ENCODE data around the gene TNFRSF19.
A peak's percentile ranks its signal among the peaks of the same experiment; 100 is the strongest.

TNFRSF19 gene

DNA sequence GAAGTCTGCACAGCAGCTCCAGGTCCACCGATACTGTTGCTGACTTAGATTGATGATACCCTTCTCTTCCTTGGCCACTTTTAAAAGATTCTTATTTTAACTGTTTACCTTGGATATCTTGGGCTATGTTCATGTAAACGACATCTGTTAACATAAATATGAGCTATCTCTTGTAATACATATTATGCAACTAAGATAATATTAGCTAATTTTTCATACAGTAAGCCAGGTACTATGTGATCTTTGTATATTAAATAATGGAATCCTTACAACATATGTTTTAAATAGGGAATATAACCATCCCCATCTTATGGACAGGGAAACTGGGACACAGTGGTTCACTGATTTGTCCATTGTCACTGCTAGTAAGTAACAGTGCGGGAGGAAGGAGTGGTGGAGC lies 37.9 kb downstream of the TNFRSF19 start:
- DNase-seq (ENCODE audit: low spot score): no peak

DNA sequence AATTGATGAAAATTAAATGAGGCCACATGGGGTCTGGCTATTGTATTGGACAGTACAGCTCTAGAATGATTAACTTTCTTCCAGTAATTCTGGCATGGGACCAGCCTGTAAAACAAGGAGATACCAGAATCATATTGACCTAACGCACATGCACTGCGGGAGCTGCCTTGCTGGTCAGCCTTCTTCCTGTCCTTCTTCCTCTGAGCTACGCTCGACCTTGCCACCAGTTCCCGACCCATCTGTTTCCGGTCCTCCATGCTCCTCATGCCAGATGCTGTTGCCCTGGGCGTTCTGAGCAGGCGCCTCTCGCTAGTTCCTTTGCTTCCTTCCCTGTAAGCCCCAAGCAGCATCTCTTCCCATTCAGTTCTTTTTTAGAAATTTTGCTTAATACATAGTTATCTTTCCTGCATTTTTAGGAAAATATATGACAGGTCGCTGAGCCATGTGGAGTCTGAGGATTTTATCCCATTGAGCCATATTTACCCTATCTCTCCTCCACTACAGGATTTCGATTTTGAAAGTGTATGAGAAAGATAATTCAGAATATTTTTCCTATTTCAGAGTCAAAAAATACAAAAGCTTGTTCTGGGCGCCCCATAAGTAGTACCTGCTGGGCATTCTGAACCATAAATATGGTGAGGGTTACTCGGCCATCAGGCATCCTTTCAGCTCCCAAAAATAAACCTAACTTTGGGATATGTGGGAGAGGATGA lies 38.6 kb downstream of the TNFRSF19 start:
- no peak for DNase-seq (ENCODE audit: low spot score)

DNA sequence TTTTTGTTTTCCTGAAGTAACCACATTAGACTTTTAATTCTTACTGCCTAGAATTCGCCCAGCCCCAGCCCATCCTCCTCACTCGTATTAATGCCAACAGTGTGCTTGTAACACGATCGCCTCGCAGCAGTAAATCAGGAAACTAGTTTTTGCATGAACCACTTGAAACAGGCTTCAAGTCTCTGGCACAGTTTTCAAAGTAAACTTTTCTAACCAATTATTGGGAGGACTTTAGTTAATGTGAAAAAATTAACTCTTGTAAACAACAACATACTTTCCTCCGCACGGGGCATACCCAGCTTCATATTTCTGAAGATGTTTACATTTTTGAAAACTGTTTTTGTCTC lies 39.2 kb downstream of the TNFRSF19 start:
- DNase-seq (ENCODE audit: low spot score): no peak

DNA sequence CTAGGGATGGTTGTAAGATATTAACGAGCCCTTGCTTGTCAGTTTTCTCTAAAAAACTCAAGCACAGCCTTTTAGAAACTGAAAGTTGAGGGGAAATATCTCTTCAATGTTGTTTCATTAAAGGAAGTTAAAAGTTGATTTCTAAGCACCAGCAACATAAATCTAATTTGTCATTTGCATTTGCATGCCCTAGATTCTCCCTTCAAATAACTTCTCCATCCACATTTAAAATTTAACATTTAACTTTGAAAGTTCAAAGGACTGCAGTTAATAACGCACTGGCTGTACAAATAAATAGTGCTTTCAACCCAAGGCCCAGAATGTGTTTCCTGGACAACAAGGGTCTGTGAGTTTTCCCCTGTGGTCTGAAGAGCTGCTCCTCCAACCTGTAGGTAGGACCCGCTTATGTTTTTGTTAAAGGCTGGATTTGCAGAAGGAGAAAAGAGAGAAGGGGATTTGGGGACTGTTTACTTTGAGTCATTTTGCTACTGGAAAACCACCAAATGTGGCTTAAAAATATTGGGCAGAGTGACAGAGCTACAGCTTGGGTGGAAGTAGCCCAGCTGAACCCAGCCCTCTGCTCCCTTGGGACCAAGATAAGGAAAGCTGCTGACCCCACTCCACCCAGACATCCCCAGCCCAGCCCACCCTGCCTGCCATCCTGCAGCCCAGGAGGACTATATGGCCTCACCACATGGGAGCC lies 39.8 kb downstream of the TNFRSF19 start:
- no peak for DNase-seq (ENCODE audit: low spot score)

DNA sequence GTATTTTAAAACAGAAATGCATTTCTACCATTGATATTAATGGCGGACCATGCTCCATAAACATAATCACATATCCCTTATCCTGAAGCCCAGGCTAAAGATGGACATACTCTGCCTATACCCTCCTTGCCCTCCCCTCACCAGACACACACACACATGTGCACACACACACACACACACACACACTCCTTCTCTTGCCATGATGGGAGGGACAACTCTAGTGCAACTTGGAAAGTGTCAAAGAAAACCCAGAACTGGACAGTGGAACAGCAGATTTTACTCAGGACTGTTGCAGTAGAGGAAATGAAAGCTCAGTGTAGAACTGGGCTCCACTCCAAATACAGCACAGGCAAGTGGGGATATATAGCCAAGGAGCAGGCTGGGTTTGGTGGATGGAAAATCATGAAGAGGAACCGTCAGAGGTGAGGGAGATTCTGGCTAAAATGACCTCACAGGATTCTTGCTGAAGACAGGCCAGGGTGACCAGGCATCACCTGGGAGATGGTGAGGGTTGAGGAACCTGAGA lies 40.8 kb downstream of the TNFRSF19 start:
- DNase-seq (ENCODE audit: low spot score): no peak

DNA sequence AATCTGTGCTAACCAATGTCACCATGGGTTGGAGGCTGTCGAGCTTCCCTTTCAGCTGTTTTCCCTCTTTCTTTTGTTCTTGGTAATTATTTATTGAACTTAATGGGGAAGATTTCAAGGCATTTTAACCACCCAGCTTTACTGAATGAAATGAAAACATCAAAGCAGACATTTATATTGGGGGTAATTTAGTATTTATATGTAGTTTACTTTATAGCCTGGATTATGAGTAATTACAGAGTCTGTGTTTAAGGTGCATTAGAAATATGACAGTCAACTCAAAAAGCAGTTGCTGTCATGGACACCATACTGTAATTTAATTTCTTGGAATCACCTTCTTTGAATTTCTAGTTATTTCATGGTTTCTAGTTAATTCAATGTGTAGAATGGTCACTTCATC lies 42.0 kb downstream of the TNFRSF19 start:
- no peak for DNase-seq (ENCODE audit: low spot score)

DNA sequence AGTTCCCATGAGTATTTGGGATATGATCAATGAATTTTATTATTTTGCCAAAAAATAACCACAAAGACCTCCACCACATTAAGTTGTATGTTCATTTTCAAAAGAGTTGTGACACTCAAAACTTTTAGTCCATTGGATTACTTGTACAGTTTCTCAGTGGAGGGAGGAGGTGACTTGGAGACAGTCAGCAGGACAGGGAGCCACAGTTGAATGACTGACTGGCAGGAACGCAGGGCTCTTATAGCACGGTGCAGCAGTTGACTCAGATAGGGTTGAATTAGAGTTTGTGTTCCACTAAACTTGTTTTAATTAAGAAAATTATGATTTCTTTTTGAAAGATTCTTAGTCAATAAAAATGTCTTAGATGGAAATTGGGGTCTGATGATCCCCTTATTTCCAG lies 42.5 kb downstream of the TNFRSF19 start:
- DNase-seq (ENCODE audit: low spot score): no peak

DNA sequence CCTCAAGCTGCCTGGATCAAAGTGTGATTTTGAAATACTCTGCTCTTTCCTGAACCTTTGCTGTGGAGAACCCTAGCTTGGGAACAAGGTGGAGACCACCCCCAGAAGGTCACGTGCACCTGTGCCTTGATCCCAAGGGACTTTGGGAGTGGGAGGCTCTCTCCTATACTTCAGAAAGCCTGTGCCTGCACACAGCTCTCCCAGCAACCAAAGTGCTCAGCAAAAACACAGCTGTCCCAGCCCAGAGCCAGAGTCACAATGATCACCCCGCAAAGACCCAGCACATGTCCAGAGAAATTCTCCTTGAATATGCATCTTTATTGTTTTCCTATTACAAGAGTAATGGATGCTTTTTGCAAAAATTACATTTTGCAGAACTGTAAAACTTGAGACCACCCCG lies 43.4 kb downstream of the TNFRSF19 start:
- DNase-seq (ENCODE audit: low spot score): no peak

DNA sequence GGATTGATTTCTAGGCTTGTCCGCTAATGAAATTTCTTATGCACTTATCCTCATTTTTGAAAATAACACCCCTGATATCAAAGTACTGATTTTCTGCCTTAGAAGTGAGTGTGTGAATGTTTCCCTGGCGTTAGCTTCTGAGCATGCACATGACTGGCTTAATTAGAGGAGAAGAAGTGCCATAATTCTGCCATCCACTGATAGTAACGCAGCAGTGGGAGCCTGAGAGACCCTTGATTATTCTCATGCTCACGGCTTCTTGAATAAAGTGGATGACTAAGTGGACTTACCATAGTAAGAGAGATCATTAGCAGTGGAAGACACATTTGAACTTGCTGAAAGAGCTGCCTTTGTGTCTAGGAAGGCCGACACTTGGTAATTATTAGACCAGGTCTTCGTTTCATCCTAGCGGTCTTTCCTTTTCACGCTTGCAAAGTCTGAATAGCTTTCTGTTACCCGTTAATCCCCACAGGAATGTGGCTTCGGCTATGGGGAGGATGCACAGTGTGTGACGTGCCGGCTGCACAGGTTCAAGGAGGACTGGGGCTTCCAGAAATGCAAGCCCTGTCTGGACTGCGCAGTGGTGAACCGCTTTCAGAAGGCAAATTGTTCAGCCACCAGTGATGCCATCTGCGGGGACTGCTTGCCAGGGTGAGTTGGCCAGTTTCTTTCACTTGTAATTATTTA lies 45.3 kb downstream of the TNFRSF19 start:
- no peak for DNase-seq (ENCODE audit: low spot score)

DNA sequence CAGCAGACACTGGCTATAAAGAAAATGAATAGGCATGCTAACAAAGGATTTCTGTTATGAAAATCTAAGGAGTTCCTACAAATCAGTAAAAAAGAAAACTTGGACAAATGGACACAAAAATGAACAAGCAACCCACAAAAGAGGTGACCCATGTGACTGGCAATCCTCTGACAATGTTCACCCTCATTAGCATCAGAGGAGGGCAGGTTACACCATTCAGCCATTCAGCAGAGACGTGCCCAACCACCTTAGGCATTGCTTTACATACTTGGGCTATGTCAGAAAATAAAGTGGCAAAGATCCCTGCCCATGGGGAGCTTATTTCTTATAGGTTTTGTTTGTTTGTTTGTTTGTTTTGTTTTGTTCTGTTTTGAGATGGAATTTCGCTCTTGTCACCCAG lies 46.0 kb downstream of the TNFRSF19 start:
- no peak for DNase-seq (ENCODE audit: low spot score)

DNA sequence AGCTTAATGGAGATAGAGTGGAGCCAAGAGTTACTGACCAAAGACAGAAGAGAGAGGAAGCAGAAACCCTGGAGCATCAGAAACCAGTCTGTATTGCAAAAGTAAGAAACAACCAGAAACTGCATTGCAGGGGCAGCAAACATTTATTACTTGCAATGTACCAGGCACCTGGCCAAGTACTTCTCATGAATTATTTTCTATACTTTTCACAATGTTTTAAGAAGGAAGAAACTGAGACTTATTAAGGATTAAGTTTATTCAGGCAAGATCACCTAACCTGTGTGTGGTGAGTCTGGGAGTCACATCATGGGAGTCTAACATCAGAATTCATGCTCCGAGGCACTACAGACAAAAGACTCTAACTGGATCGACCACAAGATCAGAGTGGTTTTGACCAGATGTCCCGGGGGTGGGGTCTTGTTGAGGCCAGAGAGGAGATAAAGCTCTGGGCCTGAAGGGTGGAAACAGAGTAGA lies 47.4 kb downstream of the TNFRSF19 start:
- no peak for DNase-seq (ENCODE audit: low spot score)

DNA sequence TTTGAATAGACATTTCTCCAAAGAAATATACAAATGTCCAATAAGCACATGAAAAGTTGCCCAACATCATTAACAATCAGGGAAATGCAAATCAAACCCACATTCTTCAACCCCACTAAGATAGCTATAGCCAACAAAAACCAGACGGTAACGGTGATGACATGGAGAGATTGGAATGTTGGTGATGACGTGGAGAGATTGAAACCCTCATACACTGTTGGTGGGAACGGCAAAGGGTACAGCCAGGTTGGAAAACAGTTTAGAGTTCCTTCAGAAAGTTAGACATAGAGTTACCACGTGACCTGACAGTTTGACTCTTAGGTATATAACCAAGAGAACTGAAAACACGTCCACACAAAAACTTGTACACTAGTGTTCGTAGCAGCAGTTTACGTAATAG lies 48.1 kb downstream of the TNFRSF19 start:
- peak; percentile 38 for DNase-seq (ENCODE audit: low spot score)

DNA sequence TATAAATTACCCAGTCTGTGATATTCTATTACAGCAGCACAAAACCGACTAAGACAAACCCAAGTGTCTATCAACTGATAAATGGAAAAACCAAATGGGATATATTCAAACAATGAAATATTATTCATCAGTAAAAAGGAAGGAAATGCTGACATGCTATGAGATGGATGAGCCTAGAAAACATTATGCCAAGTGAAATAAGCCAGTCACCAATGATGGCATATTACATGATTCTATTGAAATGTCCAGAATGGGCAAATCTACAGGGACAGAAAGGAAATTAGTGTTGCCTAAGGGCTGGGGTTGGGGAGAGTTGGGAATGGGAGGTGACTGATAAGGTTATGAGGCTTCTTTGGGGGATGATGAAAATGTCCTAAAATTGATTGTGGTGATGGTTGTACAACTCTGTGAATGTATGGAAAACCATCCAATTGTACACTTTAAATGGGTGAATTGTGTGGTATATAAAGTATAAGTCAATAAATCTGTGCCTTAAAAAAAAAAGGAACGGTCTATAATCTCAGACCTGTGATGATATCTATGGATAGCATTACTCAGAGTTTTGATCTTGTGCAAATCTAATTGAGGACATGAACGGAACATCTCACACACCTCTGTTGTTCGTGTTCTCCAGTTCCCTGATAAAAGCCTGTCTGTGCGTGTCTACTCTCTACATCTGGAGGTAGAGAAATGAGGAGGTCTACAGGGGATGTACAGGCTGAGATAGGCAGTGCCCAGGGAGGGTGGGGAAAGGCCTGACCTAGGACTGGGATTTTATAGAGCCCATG lies 49.0 kb downstream of the TNFRSF19 start:
- DNase-seq (ENCODE audit: low spot score): no peak

DNA sequence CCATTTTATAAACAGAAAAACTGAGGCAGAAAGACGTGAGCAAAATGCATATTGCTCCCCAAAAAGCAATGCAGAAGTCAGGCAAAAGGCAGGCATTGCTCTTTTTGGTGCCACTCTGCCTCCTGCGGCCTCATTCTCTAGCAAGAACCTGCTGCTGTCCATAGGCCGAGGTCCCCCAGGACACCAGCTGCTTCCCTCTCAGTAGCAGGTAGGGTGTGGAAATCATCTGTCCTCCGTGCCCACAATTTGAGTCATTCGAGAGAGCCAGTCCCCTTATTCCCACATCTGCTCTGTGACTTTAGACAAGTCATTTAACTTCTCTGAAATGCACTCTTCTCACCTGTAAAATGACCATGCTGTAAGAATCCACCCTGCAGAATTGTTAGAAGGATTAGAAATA lies 50.0 kb downstream of the TNFRSF19 start:
- DNase-seq (ENCODE audit: low spot score): no peak

DNA sequence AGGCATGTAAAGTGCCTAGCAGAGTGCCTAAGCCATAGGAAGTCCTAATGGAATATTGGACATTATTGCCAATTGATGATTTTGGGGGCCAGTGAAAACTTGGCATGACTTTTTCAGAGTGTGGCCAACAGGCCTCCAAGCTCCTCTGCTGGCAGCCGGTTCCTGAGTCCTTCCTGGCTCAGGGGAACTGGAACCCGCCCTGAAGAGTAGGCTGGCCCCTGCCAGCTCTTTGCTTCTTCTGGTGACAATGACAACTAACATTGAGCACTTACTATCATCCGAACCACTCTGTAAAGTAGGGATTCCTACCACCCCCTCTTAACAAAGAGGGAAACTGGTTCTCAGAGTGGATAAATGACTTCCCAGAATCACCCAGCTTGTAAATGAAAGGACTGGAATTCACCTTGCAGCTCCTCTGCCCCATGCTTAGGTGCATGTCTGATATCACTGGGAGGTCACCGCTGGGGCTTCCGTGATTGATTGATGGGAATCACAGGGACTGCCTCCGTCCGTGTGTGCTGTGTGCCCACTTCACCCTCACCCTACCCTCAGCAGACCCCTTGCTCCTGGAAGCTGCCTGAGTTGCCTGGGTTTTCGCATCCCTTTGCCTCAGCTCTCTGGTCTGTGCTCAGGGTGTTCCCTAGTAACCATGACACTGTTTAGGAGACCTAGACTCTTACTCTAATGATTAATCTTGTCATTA lies 50.6 kb downstream of the TNFRSF19 start:
- DNase-seq (ENCODE audit: low spot score): no peak

DNA sequence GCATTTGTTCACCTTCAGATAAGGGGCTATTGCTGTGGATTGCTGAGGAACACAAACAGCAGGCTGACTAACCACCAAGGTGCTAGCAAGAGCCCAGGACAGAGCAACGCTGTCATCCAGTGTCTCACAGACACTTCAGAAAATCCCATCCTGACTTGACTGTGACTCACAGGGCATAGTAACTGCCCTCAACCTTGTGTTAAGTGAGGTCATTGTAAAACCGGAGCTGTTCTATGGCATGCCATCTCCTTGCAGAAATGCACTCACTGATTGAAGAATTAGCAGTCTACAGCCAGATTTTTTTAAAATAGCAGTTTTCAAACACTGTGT lies 51.1 kb downstream of the TNFRSF19 start:
- DNase-seq (ENCODE audit: low spot score): peak; percentile 12

DNA sequence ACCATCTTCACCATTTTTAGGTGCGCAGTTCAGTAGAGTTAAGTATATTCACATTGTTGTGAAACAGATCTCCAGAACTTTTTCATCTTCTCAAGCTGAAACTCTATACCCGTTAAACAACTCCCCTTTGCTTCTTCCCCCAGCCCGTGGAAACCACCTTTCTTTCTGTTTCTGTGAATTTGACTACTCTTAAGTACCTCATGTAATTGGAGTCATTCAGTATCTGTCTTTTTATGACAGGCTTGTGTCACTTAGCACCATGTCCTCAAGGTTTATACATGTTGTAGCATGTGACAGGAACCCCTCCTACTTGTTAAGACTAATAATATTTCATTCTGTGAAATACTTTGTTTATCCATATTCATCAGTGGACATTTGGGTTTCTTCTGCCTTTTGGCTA lies 52.8 kb downstream of the TNFRSF19 start:
- DNase-seq (ENCODE audit: low spot score): no peak

DNA sequence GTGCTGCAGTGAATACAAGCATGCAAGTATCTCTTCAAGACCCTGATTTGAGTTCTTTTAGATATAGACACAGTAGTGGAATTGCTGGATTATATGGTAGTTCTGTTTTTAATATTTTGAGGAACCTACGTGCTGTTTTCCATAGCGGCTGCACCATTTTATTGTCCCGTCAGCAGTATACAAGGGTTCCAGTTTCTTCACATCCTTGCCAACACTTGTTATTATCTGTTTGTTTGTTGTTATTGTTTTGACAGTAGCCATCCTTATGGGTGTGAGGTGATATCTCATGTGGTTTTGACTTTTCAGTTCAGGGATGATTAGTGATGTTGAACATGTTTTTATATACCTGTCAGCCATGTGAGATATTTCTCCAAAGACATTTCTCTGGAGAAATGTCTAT lies 53.2 kb downstream of the TNFRSF19 start:
- DNase-seq (ENCODE audit: low spot score): no peak

DNA sequence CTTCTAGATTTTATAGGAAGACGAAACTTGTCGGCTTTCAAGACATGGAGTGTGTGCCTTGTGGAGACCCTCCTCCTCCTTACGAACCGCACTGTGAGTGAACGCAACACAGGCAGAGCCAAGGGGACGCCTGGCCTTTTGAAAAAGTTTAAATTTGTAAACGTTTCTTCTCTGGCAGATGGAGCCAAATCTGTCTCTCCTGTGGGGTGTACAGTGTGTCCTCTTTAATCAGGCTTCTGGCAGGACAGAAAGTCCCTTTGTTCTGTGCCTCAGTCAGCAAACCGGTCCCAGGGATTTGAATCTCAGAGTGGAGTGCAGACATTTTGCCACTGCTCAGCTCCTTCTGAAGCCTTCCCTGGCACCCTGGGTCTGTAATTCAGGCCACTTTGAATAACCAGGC lies 56.5 kb downstream of the TNFRSF19 start:
- DNase-seq (ENCODE audit: low spot score): no peak

DNA sequence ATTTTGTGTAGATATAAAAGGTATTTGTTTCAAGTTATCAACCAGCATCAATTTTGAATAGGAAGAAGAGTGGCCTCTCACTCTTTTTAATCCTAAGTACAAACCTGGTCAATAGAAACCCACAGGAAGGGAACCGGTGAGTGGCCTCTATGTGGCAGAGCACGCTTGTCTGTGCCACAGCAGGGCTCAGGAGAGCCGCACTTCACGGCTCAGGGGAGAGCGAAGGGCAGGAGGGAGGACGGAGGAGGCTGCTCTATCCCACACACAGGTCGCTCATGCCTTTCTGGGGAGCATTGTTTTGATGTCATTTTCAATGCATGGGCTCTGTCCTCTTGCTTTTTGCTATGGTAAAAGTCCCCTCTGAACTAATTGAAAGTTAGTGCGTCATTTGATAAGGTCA lies 57.2 kb downstream of the TNFRSF19 start:
- no peak for DNase-seq (ENCODE audit: low spot score)

DNA sequence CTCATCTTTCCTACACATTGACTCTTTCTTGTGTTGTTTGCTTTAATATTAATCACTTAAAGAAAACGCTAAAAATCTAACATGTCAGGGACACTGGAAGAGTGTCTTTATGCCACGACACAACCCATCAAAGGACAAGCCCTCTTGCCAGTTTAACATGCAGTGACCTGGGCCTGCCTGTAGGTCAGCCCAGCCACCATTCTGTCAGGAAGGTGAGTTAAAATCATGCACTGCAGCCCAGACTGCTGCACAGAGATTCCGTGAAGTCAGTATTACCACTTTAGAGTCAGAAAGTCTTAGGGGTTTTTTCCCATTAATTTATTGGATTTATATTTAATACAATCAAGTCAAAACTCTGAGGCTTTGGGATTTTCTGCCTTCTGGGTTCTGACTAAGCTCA lies 58.0 kb downstream of the TNFRSF19 start:
- no peak for DNase-seq (ENCODE audit: low spot score)
